Esophagus muscularis mucosa (tissue), 4 donors: Measurements from ENCODE around the gene P2RY2. TPM values are rescaled to one million over a fixed set of nuclear protein-coding genes. Genes with fewer than 3 reads are reported as not detected.

Experiments used
- DNase-seq: peaks from one replicate; pipeline ENCODE4 v3.0.0-alpha.2; 2017; ENCODE audit errors: extremely low spot score
- H3K27ac ChIP-seq, 4 donors: fragments of 200-600 bp; sonication (generic); replicated peaks in 1 of 4; 1 replicate in 3 of 4; 2 replicates in 1 of 4; pipeline ENCODE4 v1.5.1; 2016 to 2019; ENCODE audit warnings: mild to moderate bottlenecking in 1 of 4
- H3K27me3 ChIP-seq, 4 donors: fragments of 200-600 bp; sonication (generic); one replicate each; pipeline versions ENCODE4 v1.5.1 to v1.6.0; 2016 to 2019
- H3K36me3 ChIP-seq, 4 donors: fragments of 200-600 bp; sonication (generic); one replicate each; pipeline ENCODE4 v1.5.1; 2016 to 2019
- H3K4me1 ChIP-seq, 4 donors: fragments of 200-600 bp; sonication (generic); one replicate each; pipeline ENCODE4 v1.5.1; 2016 to 2019
- H3K4me3 ChIP-seq, 4 donors: fragments of 200-600 bp; sonication (generic); 1 replicate in 2 of 4; 2 replicates in 2 of 4; pipeline ENCODE4 v1.5.1; 2016 to 2019; ENCODE audit warnings: mild to moderate bottlenecking in 4 of 4, moderate library complexity in 1 of 4
- H3K9me3 ChIP-seq, 4 donors: fragments of 200-600 bp; sonication (generic); 1 replicate in 3 of 4; 2 replicates in 1 of 4; pipeline ENCODE4 v1.5.1; 2016 to 2019
- CTCF ChIP-seq, 3 experiments: fragments of 200-600 bp in 2 of 3; fragments of 450-650 bp in 1 of 3; sonication (generic) in 2 of 3; IDR thresholded peaks; one replicate each; pipeline ENCODE4 v1.5.1; 2017 to 2019; ENCODE audit warnings: antibody characterized with exemption in 3 of 3, mild to moderate bottlenecking in 2 of 3, moderate library complexity in 1 of 3
- EP300 ChIP-seq: sonication (generic); formaldehyde crosslinking; IDR thresholded peaks from one replicate; pipeline ENCODE4 v1.6.1; 2017; ENCODE audit warnings: antibody characterized with exemption
- POLR2A ChIP-seq: fragments of 450-650 bp; IDR thresholded peaks from one replicate; pipeline ENCODE4 v1.6.1; 2017; ENCODE audit warnings: antibody characterized with exemption, moderate library complexity, mild to moderate bottlenecking, low read depth
- POLR2AphosphoS5 ChIP-seq, 2 donors: sonication (generic); formaldehyde crosslinking; IDR thresholded peaks; one replicate each; pipeline ENCODE4 v1.6.1; 2017; ENCODE audit warnings: antibody characterized with exemption in 2 of 2
- WGBS: methylation state at CpG from one replicate; pipeline ENCODE4 v1.1.5; 2018; 5-methylcytosine and 5-hydroxymethylcytosine counted together
- intact Hi-C: fragments of 100-400 bp; cut with DNase I; formaldehyde crosslinking; loops from one replicate; pipeline ENCODE4 v1.15.1; 2023
- total RNA-seq, 4 donors: library from RNA; depleted of rRNA; stranded (reverse); fragments of >200 nt; gene quantifications; one replicate each; pipeline versions ENCODE4 v1.1.0 to v1.2.1, GENCODE V29; 2016

Gene P2RY2
- total RNA-seq, 4 donors from 2014 or later, result 0.32 to 0.83 (median 0.52) TPM; not detected in 1

- H3K9me3 ChIP-seq, result no peaks in the 10 kb centered on the region
- H3K27me3 ChIP-seq, result no peaks in the 10 kb centered on the region
- no peak overlapping the region for H3K27ac ChIP-seq
- no peak overlapping the region for H3K4me3 ChIP-seq
- no peak for DNase-seq
- WGBS, result 94% methylated on average over 8 of the region's 8 CpGs
- peaks cover 0 to 6% (median 0%) of the 10 kb centered on the region in 4 donors for H3K4me1 ChIP-seq
- intact Hi-C loops, result no loop called here
- no peaks in the 10 kb centered on the region for H3K36me3 ChIP-seq
- TF ChIP-seq POLR2A, result no peak
- no peak for TF ChIP-seq POLR2AphosphoS5 (IDR thresholded peaks at IDR 0.05)
- TF ChIP-seq CTCF (IDR thresholded peaks at IDR 0.05), result no peak
- no peak for TF ChIP-seq EP300
These were observed 15.9 kb upstream of the P2RY2 start for GRCh38 chr11:73201888-73202780.

- WGBS, result 83% methylated on average over 6 of the region's 6 CpGs
- no peak for DNase-seq
- H3K4me3 ChIP-seq, result no peak overlapping the region
- intact Hi-C loops, result no loop called here
- H3K4me1 ChIP-seq, result peaks cover 0 to 6% (median 0%) of the 10 kb centered on the region in 4 donors
- no peaks in the 10 kb centered on the region for H3K27me3 ChIP-seq
- no peak for TF ChIP-seq POLR2AphosphoS5 (IDR thresholded peaks at IDR 0.05)
- no peak for TF ChIP-seq CTCF (IDR thresholded peaks at IDR 0.05)
- no peak for TF ChIP-seq EP300
- no peak for TF ChIP-seq POLR2A
- no peaks in the 10 kb centered on the region for H3K36me3 ChIP-seq
- H3K27ac ChIP-seq, result no peak overlapping the region
- H3K9me3 ChIP-seq, result no peaks in the 10 kb centered on the region
These were observed 14.8 kb upstream of the P2RY2 start for GRCh38 chr11:73203322-73203721.

- intact Hi-C loops, result no loop called here
- Histone ChIP-seq H3K4me1 (peaks cover 0 to 1% (median 0%) of the 10 kb centered on the region in 4 donors), H3K27ac (no peak overlapping the region), H3K9me3 (no peaks in the 10 kb centered on the region), H3K36me3 (no peaks in the 10 kb centered on the region), H3K27me3 (no peaks in the 10 kb centered on the region), H3K4me3 (no peak overlapping the region)
- no peak for TF ChIP-seq CTCF (IDR thresholded peaks at IDR 0.05)
- TF ChIP-seq EP300, result no peak
- TF ChIP-seq POLR2A, result no peak
- TF ChIP-seq POLR2AphosphoS5 (IDR thresholded peaks at IDR 0.05), result no peak
- WGBS, result 69% methylated on average over 4 of the region's 4 CpGs
- DNase-seq, result no peak
These were observed 14.3 kb upstream of the P2RY2 start for GRCh38 chr11:73203790-73204189.

- DNase-seq, result no peak
- no peaks in the 10 kb centered on the region for H3K27me3 ChIP-seq
These were observed 13.4 kb upstream of the P2RY2 start for GRCh38 chr11:73204711-73205121.

More at GRCh38 chr11:73204711-73205121, 13.4 kb upstream of the P2RY2 start:
- Histone ChIP-seq H3K27ac (no peak overlapping the region), H3K9me3 (no peaks in the 10 kb centered on the region), H3K4me3 (no peak overlapping the region), H3K36me3 (no peaks in the 10 kb centered on the region), H3K4me1 (no peaks in the 10 kb centered on the region)
- intact Hi-C loops, result no loop called here
- WGBS, result 94% methylated on average over 8 of the region's 8 CpGs
- TF ChIP-seq POLR2A, result no peak
- TF ChIP-seq EP300, result no peak
- no peak for TF ChIP-seq POLR2AphosphoS5 (IDR thresholded peaks at IDR 0.05)
- TF ChIP-seq CTCF (IDR thresholded peaks at IDR 0.05), result no peak
